ENCODE measurements around the gene AP2A2. TPM values are rescaled to one million over a fixed set of nuclear protein-coding genes. Genes with fewer than 3 reads are reported as not detected.

AP2A2 gene
- total RNA-seq, 1 donor from 2014 or later = 228 TPM

DNA sequence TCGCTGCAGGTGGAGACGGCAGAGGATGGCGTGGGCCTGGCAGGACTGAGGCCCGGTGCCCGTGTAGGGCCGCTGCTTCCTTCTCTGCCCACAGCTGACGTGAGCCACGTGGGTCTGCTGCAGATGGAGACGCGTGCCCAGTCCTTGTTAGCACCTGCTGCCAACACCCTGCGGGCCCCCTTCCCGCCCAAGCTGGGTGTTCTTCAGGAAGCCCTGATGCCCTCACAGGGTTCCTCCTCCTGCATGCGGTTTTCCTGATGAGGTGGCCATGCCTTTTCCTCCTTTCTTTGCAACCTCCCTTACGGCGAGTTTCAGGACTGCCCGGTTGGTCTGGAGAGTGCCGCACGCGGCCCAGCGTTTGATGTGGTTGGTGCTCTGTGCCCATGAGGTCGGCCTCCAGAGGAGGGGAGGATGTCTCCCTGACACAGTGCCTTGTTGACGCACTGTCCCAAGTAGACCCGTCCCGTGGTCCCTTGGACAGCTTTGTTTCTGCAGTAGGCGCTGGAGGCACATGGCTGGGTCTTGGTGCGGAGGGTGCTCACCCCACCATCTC, 44.7 kb downstream of the AP2A2 start:
- peak overlapping the region; percentile 78 for H3K27ac Mint-ChIP-seq (ENCODE audit: unreplicated experiment)
- DNase-seq = no peak
- peaks cover 37% of the 10 kb centered on the region for H3K4me1 Mint-ChIP-seq (ENCODE audit: low read depth, unreplicated experiment)
- H3K36me3 Mint-ChIP-seq (ENCODE audit: unreplicated experiment) = peaks cover 3% of the 10 kb centered on the region
- peaks cover 22% of the 10 kb centered on the region for H3K9me3 Mint-ChIP-seq (ENCODE audit: unreplicated experiment)
- TF ChIP-seq CTCF (IDR thresholded peaks at IDR 0.05; ENCODE audit: partially characterized antibody, unreplicated experiment) = no peak
- H3K4me3 Mint-ChIP-seq (ENCODE audit: unreplicated experiment) = no peak overlapping the region
- peaks cover 17% of the 10 kb centered on the region for H3K27me3 Mint-ChIP-seq (ENCODE audit: unreplicated experiment)

DNA sequence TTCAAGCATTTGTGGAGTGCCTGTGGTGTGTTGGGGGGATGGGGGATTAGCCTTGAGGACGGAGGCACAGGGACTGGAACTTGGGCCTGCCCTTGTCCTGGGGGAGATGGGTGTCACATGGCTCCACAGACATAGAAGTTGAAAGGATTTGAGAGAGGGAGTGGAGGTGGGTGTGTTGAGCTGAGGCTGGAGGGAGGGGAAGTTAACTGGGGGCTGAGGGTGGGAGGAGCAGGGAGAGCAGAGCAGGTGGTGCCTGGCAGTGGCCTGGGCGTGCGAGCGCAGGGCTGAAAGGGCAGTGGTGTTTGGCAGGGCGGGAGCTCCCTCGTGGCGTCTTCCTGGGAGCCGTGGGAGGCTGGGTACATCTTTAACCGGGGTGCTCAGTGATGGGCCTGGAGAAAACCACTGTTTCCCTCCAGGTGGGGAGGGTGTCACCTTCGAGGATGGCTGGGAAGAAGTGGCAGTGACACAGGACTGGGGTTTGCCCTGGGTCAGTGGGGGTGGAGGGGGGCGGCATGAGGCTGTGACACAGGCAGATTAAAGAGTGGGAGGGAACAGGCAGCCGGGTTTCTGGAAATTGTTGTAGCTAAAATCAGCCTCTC, 45.5 kb downstream of the AP2A2 start:
- peak overlapping the region; percentile 5 for H3K4me3 Mint-ChIP-seq (ENCODE audit: unreplicated experiment)

GRCh38 chr11:971731-972365, 46.2 kb downstream of the AP2A2 start:
- no peak overlapping the region for H3K27ac Mint-ChIP-seq (ENCODE audit: unreplicated experiment)
- peaks cover 40% of the 10 kb centered on the region for H3K4me1 Mint-ChIP-seq (ENCODE audit: low read depth, unreplicated experiment)
- no peak for TF ChIP-seq CTCF (IDR thresholded peaks at IDR 0.05; ENCODE audit: partially characterized antibody, unreplicated experiment)
- peaks cover 22% of the 10 kb centered on the region for H3K9me3 Mint-ChIP-seq (ENCODE audit: unreplicated experiment)
- H3K4me3 Mint-ChIP-seq (ENCODE audit: unreplicated experiment) = no peak overlapping the region
- DNase-seq = no peak
- peaks cover 17% of the 10 kb centered on the region for H3K27me3 Mint-ChIP-seq (ENCODE audit: unreplicated experiment)
- H3K36me3 Mint-ChIP-seq (ENCODE audit: unreplicated experiment) = no peaks in the 10 kb centered on the region

More for the DNA sequence above, 45.5 kb downstream of the AP2A2 start:
- peak overlapping the region; percentile 78 for H3K27ac Mint-ChIP-seq (ENCODE audit: unreplicated experiment)
- DNase-seq = no peak
- H3K27me3 Mint-ChIP-seq (ENCODE audit: unreplicated experiment) = peaks cover 17% of the 10 kb centered on the region
- H3K9me3 Mint-ChIP-seq (ENCODE audit: unreplicated experiment) = peaks cover 22% of the 10 kb centered on the region
- peaks cover 42% of the 10 kb centered on the region for H3K4me1 Mint-ChIP-seq (ENCODE audit: low read depth, unreplicated experiment)
- no peaks in the 10 kb centered on the region for H3K36me3 Mint-ChIP-seq (ENCODE audit: unreplicated experiment)
- no peak for TF ChIP-seq CTCF (IDR thresholded peaks at IDR 0.05; ENCODE audit: partially characterized antibody, unreplicated experiment)

DNA sequence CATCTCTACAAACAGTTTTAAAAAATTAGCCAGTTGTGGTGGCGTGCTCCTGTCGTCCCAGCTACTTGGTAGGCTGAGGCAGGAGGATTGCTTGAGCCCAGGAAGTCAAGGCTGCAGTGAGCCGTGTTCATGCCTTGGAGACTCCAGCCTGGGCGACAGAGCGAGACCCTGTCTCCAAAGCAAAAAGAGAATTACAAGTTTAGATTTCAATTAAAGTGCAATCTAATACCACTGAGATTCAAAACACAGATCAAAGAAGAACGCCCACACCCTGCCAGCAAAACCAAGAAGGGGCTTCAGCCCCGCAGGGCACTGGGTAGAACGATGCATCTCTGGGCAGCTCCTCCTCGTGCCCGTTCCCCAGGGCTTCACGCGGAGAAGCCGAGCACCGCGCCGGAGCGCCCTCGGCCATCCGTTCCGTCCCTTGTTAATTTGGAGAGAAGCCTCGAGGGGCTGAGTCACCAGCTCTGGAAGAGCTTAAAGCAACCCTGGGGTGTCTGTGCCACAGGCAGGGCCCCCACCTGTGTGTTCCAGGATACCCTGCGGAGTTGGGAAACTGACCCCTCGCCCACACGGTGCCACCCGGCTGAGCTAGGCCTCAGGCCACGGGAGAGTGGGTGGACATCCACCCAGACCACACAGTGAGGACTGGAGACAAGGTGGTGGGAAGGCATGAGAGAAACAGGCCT, 47.0 kb downstream of the AP2A2 start:
- Mint-ChIP-seq H3K27me3 (ENCODE audit: unreplicated experiment) (peaks cover 17% of the 10 kb centered on the region), H3K4me1 (ENCODE audit: low read depth, unreplicated experiment) (peaks cover 40% of the 10 kb centered on the region), H3K4me3 (ENCODE audit: unreplicated experiment) (no peak overlapping the region), H3K27ac (ENCODE audit: unreplicated experiment) (no peak overlapping the region), H3K9me3 (ENCODE audit: unreplicated experiment) (peaks cover 22% of the 10 kb centered on the region), H3K36me3 (ENCODE audit: unreplicated experiment) (no peaks in the 10 kb centered on the region)
- DNase-seq = no peak
- no peak for TF ChIP-seq CTCF (IDR thresholded peaks at IDR 0.05; ENCODE audit: partially characterized antibody, unreplicated experiment)

Data from glutamatergic neuron (in vitro differentiated cells).